PC-3 (cell line): ENCODE data around the gene ERBB2. TPM values are rescaled to one million over a fixed set of nuclear protein-coding genes. Genes with fewer than 3 reads are reported as not detected.

Source experiments
- ATAC-seq: fragments of 200-7000 bp; cut with Tn5 transposase; 2 replicates; pipeline ENCODE4 v1.9.1; 2020; ENCODE audit warnings: mild to moderate bottlenecking, moderate library complexity
- BruUV-seq: library from RNA; stranded (reverse); fragments of 400-500 nt; replicated peaks from 2 replicates; lab custom pipeline; 2021; lab: Mats Ljungman, UMichigan
- CTCF ChIA-PET: fragments of 300-600 bp; sonication (Branson Sonifier 250); formaldehyde crosslinking; loops from one replicate; lab custom pipeline; 2022; ENCODE audit warnings: antibody characterized with exemption; lab: Charles Lee
- POLR2A ChIA-PET: fragments of 300-600 bp; sonication (Branson Sonifier 250); formaldehyde crosslinking; loops from one replicate; lab custom pipeline; 2022; ENCODE audit warnings: antibody characterized with exemption; ENCODE audit not compliant: unreplicated experiment; lab: Charles Lee
- DNase-seq: peaks from one replicate; pipeline ENCODE4 v3.0.0-alpha.2; 2015
- H2AFZ ChIP-seq: fragments of 300-600 bp; sonication (generic); 2 replicates; pipeline ENCODE4 v1.6.0; 2016; ENCODE audit warnings: antibody characterized with exemption, low read length
- H3F3A ChIP-seq: fragments of 300-600 bp; sonication (generic); one replicate; pipeline ENCODE4 v1.6.0; 2017; ENCODE audit warnings: antibody characterized with exemption, low read length, control low read depth, mild to moderate bottlenecking; ENCODE audit not compliant: unreplicated experiment
- H3K27ac ChIP-seq: fragments of 300-600 bp; sonication (generic); 2 replicates; pipeline ENCODE4 v1.5.1; 2016; ENCODE audit warnings: mild to moderate bottlenecking, low read length
- H3K27me3 ChIP-seq: fragments of 300-600 bp; sonication (generic); 2 replicates; pipeline ENCODE4 v1.6.1; 2016; ENCODE audit warnings: low read length, mixed read lengths
- H3K36me3 ChIP-seq: fragments of 300-600 bp; sonication (generic); 2 replicates; pipeline ENCODE4 v1.6.1; 2016; ENCODE audit warnings: low read depth, mixed run types, low read length, mixed read lengths
- H3K4me1 ChIP-seq: fragments of 300-600 bp; sonication (generic); 2 replicates; pipeline ENCODE4 v1.5.1; 2016; ENCODE audit warnings: low read length; ENCODE audit not compliant: insufficient read depth
- H3K4me2 ChIP-seq: fragments of 300-600 bp; sonication (generic); 2 replicates; pipeline ENCODE4 v1.6.0; 2016; ENCODE audit warnings: low read length
- H3K4me3 ChIP-seq: fragments of 300-600 bp; sonication (generic); 2 replicates; pipeline ENCODE4 v1.5.1; 2016; ENCODE audit warnings: mild to moderate bottlenecking, low read length, mixed read lengths
- H3K79me2 ChIP-seq: fragments of 300-600 bp; sonication (generic); 2 replicates; pipeline ENCODE4 v1.6.1; 2017; ENCODE audit warnings: low read length, mixed read lengths
- H3K9ac ChIP-seq: fragments of 300-600 bp; sonication (generic); 2 replicates; pipeline ENCODE4 v1.6.0; 2016; ENCODE audit warnings: mild to moderate bottlenecking, low read length
- H3K9me2 ChIP-seq: fragments of 300-600 bp; sonication (generic); replicated peaks from 2 replicates; pipeline ENCODE4 v1.6.1; 2016; ENCODE audit warnings: mixed run types, low read length, mixed read lengths
- H3K9me3 ChIP-seq: fragments of 300-600 bp; sonication (generic); 2 replicates; pipeline ENCODE4 v1.6.1; 2016; ENCODE audit warnings: low read length, mixed read lengths
- H4K20me1 ChIP-seq: fragments of 300-600 bp; sonication (generic); 2 replicates; pipeline ENCODE4 v1.6.1; 2016; ENCODE audit warnings: low read length, mixed read lengths
- CTCF ChIP-seq: fragments of 300-600 bp; sonication (generic); conservative IDR thresholded peaks from 2 replicates; pipeline ENCODE4 v1.5.1; 2017; ENCODE audit warnings: antibody characterized with exemption, low read depth, mild to moderate bottlenecking, low read length
- EZH2 ChIP-seq: fragments of 300-600 bp; sonication (generic); IDR thresholded peaks from one replicate; pipeline ENCODE4 v1.6.1; 2017; ENCODE audit warnings: antibody characterized with exemption, mild to moderate bottlenecking, low read length; ENCODE audit not compliant: unreplicated experiment
- EZH2phosphoT487 ChIP-seq: fragments of 300-600 bp; sonication (generic); IDR thresholded peaks from 2 replicates; pipeline ENCODE4 v1.6.1; 2018; ENCODE audit warnings: mild to moderate bottlenecking, antibody characterized with exemption, low read length, borderline replicate concordance
- intact Hi-C: fragments of 100-400 bp; cut with micrococcal nuclease; formaldehyde crosslinking; loops from 2 replicates; pipeline ENCODE4 v1.9.0; 2023
- total RNA-seq: library from RNA; depleted of rRNA; stranded (reverse); fragments of >200 nt; gene quantifications from 2 replicates; pipeline ENCODE4 v1.2.3, GENCODE V29; 2014

The ERBB2 gene
- total RNA-seq, 1 experiment from 2014 or later: 36.2 TPM

GRCh38 chr17:39765175-39765574 is 65.3 kb downstream of the ERBB2 start:
- H3K27ac ChIP-seq: no peak overlapping the region
- BruUV-seq: no TSS peak
- H3K4me1 ChIP-seq: peaks cover 9% of the 10 kb centered on the region
- ChIA-PET CTCF (no interaction called here), POLR2A (no interaction called here)
- H3K27me3 ChIP-seq: peaks cover 11% of the 10 kb centered on the region; the same call in 1 of the 2 replicates
- no peak overlapping the region for H3K4me3 ChIP-seq
- DNase-seq (no peak), ATAC-seq (no peak)
- no peaks in the 10 kb centered on the region for H3K9me2 ChIP-seq
- no peaks in the 10 kb centered on the region for H3F3A ChIP-seq
- no peaks in the 10 kb centered on the region for H3K79me2 ChIP-seq
- TF ChIP-seq EZH2phosphoT487: no peak
- no peak for TF ChIP-seq CTCF
- no peak for TF ChIP-seq EZH2
- intact Hi-C loops: no loop called here
- no peaks in the 10 kb centered on the region for H3K36me3 ChIP-seq
- H2AFZ ChIP-seq: no peak overlapping the region
- no peak overlapping the region for H3K9ac ChIP-seq
- H4K20me1 ChIP-seq: no peaks in the 10 kb centered on the region
- no peaks in the 10 kb centered on the region for H3K9me3 ChIP-seq
- no peak overlapping the region for H3K4me2 ChIP-seq

GRCh38 chr17:39765766-39766165 is 65.9 kb downstream of the ERBB2 start:
- H2AFZ ChIP-seq: no peak overlapping the region
- no peak overlapping the region for H3K4me3 ChIP-seq
- DNase-seq (no peak), ATAC-seq (no peak)
- intact Hi-C loops: no loop called here
- H4K20me1 ChIP-seq: no peaks in the 10 kb centered on the region
- H3K9me2 ChIP-seq: no peaks in the 10 kb centered on the region
- no peak overlapping the region for H3K9ac ChIP-seq
- no peaks in the 10 kb centered on the region for H3F3A ChIP-seq
- H3K4me2 ChIP-seq: no peak overlapping the region
- CTCF ChIA-PET: no interaction called here
- no peak overlapping the region for H3K27ac ChIP-seq
- H3K36me3 ChIP-seq: no peaks in the 10 kb centered on the region
- POLR2A ChIA-PET: no interaction called here
- H3K27me3 ChIP-seq: peaks cover 11% of the 10 kb centered on the region; the same call in 1 of the 2 replicates
- no peaks in the 10 kb centered on the region for H3K79me2 ChIP-seq
- no peaks in the 10 kb centered on the region for H3K9me3 ChIP-seq
- no TSS peak for BruUV-seq
- peaks cover 15% of the 10 kb centered on the region for H3K4me1 ChIP-seq
- TF ChIP-seq EZH2phosphoT487 (no peak), CTCF (no peak), EZH2 (no peak)

GRCh38 chr17:39767147-39767546 is 67.3 kb downstream of the ERBB2 start:
- CTCF ChIA-PET: no interaction called here
- DNase-seq: no peak
- Histone ChIP-seq H3K36me3 (no peaks in the 10 kb centered on the region), H2AFZ (no peak overlapping the region), H3K9me2 (no peaks in the 10 kb centered on the region), H3K27me3 (peaks cover 11% of the 10 kb centered on the region; the same call in 1 of the 2 replicates), H4K20me1 (no peaks in the 10 kb centered on the region), H3K4me2 (no peak overlapping the region), H3K27ac (no peak overlapping the region), H3K4me1 (peaks cover 19% of the 10 kb centered on the region), H3K79me2 (no peaks in the 10 kb centered on the region), H3K9me3 (no peaks in the 10 kb centered on the region), H3K4me3 (no peak overlapping the region), H3F3A (no peaks in the 10 kb centered on the region), H3K9ac (no peak overlapping the region)
- POLR2A ChIA-PET: no interaction called here
- intact Hi-C loops: no loop called here
- no peak for ATAC-seq
- no TSS peak for BruUV-seq
- TF ChIP-seq EZH2phosphoT487 (no peak), EZH2 (no peak), CTCF (no peak)
